Measurements from ENCODE around the gene ACP1.

Gene ACP1

GRCh38 chr2:317501-318424 lies 53.0 kb downstream of the ACP1 start:
- Histone ChIP-seq H3K9me2 (replicated peaks; ENCODE audit: insufficient read depth, low read length) (no peaks in the 10 kb centered on the region), H3F3A (ENCODE audit: insufficient read depth) (no peaks in the 10 kb centered on the region), H3K9ac (ENCODE audit: low read length) (no peak overlapping the region), H3K27ac (ENCODE audit: low read depth, low read length) (no peak overlapping the region), H3K4me2 (ENCODE audit: low read depth, low read length, poor library complexity, severe bottlenecking) (no peak overlapping the region), H3K79me2 (ENCODE audit: insufficient read depth, low read length) (no peaks in the 10 kb centered on the region), H3K9me3 (ENCODE audit: insufficient read depth, low read length) (no peaks in the 10 kb centered on the region), H2AFZ (ENCODE audit: low read depth, low read length, severe bottlenecking) (no peak overlapping the region), H3K36me3 (ENCODE audit: low read length) (no peaks in the 10 kb centered on the region), H4K20me1 (ENCODE audit: low read depth, low read length) (no peaks in the 10 kb centered on the region), H3K27me3 (ENCODE audit: low read length) (no peaks in the 10 kb centered on the region), H3K4me3 (ENCODE audit: insufficient read depth, low read length, poor library complexity, severe bottlenecking) (no peak overlapping the region)
- no peak for TF ChIP-seq EZH2phosphoT487 (conservative IDR thresholded peaks at IDR 0.05; ENCODE audit: low read length)
- TF ChIP-seq, protein P1, sequence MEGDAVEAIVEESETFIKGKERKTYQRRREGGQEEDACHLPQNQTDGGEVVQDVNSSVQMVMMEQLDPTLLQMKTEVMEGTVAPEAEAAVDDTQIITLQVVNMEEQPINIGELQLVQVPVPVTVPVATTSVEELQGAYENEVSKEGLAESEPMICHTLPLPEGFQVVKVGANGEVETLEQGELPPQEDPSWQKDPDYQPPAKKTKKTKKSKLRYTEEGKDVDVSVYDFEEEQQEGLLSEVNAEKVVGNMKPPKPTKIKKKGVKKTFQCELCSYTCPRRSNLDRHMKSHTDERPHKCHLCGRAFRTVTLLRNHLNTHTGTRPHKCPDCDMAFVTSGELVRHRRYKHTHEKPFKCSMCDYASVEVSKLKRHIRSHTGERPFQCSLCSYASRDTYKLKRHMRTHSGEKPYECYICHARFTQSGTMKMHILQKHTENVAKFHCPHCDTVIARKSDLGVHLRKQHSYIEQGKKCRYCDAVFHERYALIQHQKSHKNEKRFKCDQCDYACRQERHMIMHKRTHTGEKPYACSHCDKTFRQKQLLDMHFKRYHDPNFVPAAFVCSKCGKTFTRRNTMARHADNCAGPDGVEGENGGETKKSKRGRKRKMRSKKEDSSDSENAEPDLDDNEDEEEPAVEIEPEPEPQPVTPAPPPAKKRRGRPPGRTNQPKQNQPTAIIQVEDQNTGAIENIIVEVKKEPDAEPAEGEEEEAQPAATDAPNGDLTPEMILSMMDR (IDR thresholded peaks at IDR 0.05; ENCODE audit: insufficient read depth, low read length, poor library complexity, severe bottlenecking), result no peak

GRCh38 chr2:319059-319600 lies 54.4 kb downstream of the ACP1 start:
- H3K27me3 ChIP-seq (ENCODE audit: low read length), result no peaks in the 10 kb centered on the region
- no peak overlapping the region for H3K9ac ChIP-seq (ENCODE audit: low read length)

GRCh38 chr2:320561-320960 lies 55.8 kb downstream of the ACP1 start:
- Histone ChIP-seq H4K20me1 (ENCODE audit: low read depth, low read length) (no peaks in the 10 kb centered on the region), H3K4me3 (ENCODE audit: insufficient read depth, low read length, poor library complexity, severe bottlenecking) (no peak overlapping the region), H3K9me3 (ENCODE audit: insufficient read depth, low read length) (no peaks in the 10 kb centered on the region), H3K9me2 (replicated peaks; ENCODE audit: insufficient read depth, low read length) (no peaks in the 10 kb centered on the region), H2AFZ (ENCODE audit: low read depth, low read length, severe bottlenecking) (no peak overlapping the region), H3K9ac (ENCODE audit: low read length) (no peak overlapping the region), H3K79me2 (ENCODE audit: insufficient read depth, low read length) (no peaks in the 10 kb centered on the region), H3K27me3 (ENCODE audit: low read length) (no peaks in the 10 kb centered on the region), H3K4me2 (ENCODE audit: low read depth, low read length, poor library complexity, severe bottlenecking) (no peak overlapping the region), H3K27ac (ENCODE audit: low read depth, low read length) (no peak overlapping the region), H3F3A (ENCODE audit: insufficient read depth) (no peaks in the 10 kb centered on the region), H3K36me3 (ENCODE audit: low read length) (no peaks in the 10 kb centered on the region)
- TF ChIP-seq EZH2phosphoT487 (conservative IDR thresholded peaks at IDR 0.05; ENCODE audit: low read length), result no peak
- TF ChIP-seq, protein P1 (IDR thresholded peaks at IDR 0.05; ENCODE audit: insufficient read depth, low read length, poor library complexity, severe bottlenecking), result no peak

More at GRCh38 chr2:319059-319600, 54.4 kb downstream of the ACP1 start:
- Histone ChIP-seq H2AFZ (ENCODE audit: low read depth, low read length, severe bottlenecking) (no peak overlapping the region), H3K27ac (ENCODE audit: low read depth, low read length) (no peak overlapping the region), H4K20me1 (ENCODE audit: low read depth, low read length) (no peaks in the 10 kb centered on the region), H3K9me3 (ENCODE audit: insufficient read depth, low read length) (no peaks in the 10 kb centered on the region), H3K36me3 (ENCODE audit: low read length) (no peaks in the 10 kb centered on the region), H3K4me3 (ENCODE audit: insufficient read depth, low read length, poor library complexity, severe bottlenecking) (no peak overlapping the region), H3F3A (ENCODE audit: insufficient read depth) (no peaks in the 10 kb centered on the region), H3K9me2 (replicated peaks; ENCODE audit: insufficient read depth, low read length) (no peaks in the 10 kb centered on the region), H3K79me2 (ENCODE audit: insufficient read depth, low read length) (no peaks in the 10 kb centered on the region), H3K4me2 (ENCODE audit: low read depth, low read length, poor library complexity, severe bottlenecking) (no peak overlapping the region)
- TF ChIP-seq EZH2phosphoT487 (conservative IDR thresholded peaks at IDR 0.05; ENCODE audit: low read length), result no peak
- TF ChIP-seq, protein P1 (IDR thresholded peaks at IDR 0.05; ENCODE audit: insufficient read depth, low read length, poor library complexity, severe bottlenecking), result no peak
